ENCODE data around the gene TRPV2.
A peak's percentile ranks its signal among the peaks of the same experiment; 100 is the strongest.

Gene TRPV2

DNA sequence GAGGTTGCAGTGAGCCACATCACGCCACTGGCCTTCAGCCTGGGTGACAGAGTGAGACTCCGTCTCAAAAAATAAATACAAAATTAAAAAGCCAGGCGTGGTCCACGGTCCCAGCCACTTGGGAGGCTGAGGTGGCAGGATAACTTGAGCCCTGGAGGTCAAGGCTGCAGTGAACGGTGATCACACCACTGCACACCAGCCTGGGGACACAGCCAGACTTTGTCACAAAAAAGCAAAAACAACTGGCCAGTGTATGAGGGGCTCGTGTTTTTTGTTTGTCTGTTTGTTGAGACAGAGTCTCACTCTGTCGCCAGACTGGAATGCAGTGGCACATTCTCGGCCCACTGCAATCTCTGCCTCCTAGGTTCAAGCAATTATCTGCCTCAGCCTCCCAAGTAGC lies 35.7 kb upstream of the TRPV2 start:
- DNase-seq (ENCODE audit: low read depth, low spot score), result no peak
- TF ChIP-seq, protein P1, sequence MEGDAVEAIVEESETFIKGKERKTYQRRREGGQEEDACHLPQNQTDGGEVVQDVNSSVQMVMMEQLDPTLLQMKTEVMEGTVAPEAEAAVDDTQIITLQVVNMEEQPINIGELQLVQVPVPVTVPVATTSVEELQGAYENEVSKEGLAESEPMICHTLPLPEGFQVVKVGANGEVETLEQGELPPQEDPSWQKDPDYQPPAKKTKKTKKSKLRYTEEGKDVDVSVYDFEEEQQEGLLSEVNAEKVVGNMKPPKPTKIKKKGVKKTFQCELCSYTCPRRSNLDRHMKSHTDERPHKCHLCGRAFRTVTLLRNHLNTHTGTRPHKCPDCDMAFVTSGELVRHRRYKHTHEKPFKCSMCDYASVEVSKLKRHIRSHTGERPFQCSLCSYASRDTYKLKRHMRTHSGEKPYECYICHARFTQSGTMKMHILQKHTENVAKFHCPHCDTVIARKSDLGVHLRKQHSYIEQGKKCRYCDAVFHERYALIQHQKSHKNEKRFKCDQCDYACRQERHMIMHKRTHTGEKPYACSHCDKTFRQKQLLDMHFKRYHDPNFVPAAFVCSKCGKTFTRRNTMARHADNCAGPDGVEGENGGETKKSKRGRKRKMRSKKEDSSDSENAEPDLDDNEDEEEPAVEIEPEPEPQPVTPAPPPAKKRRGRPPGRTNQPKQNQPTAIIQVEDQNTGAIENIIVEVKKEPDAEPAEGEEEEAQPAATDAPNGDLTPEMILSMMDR (IDR thresholded peaks at IDR 0.05; ENCODE audit: insufficient read depth, low read length, missing control alignments), result no peak
- ChIA-PET CTCF (interaction anchor here (9.9 kb wide), 1 partner anchor 15 kb away, joined by 134 read pairs; no protein-coding TSS in a partner anchor), POLR2A (interaction anchor here (4.6 kb wide), 1 partner anchor 60 kb away, joined by 58 read pairs; no protein-coding TSS in a partner anchor)
- no peak overlapping the region for H3K4me3 ChIP-seq (ENCODE audit: low read depth, low read length)

DNA sequence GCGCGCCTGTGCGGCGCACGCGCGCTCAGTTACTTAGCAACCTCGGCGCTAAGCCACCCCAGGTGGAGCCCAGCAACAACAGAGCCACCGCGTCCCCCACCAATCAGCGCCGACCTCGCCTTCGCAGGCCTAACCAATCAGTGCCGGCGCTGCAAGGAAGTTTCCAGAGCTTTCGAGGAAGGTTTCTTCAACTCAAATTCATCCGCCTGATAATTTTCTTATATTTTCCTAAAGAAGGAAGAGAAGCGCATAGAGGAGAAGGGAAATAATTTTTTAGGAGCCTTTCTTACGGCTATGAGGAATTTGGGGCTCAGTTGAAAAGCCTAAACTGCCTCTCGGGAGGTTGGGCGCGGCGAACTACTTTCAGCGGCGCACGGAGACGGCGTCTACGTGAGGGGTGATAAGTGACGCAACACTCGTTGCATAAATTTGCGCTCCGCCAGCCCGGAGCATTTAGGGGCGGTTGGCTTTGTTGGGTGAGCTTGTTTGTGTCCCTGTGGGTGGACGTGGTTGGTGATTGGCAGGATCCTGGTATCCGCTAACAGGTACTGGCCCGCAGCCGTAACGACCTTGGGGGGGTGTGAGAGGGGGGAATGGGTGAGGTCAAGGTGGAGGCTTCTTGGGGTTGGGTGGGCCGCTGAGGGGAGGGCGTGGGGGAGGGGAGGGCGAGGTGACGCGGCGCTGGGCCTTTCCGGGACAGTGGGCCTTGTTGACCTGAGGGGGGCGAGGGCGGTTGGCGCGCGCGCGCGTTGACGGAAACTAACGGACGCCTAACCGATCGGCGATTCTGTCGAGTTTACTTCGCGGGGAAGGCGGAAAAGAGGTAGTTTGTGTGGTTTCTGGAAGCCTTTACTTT lies 34.5 kb upstream of the TRPV2 start, which contains the start of gene UBB:
UBB (plus strand) TSS at position 452 of the 856 bp plus-strand sequence. CDS start 817 bp downstream, outside the sequence.
- peak within 1 kb of the TSS; percentile 86 for H3K4me3 ChIP-seq (ENCODE audit: low read depth, low read length)
- TF ChIP-seq, protein P1 (IDR thresholded peaks at IDR 0.05; ENCODE audit: insufficient read depth, low read length, missing control alignments), result peak; percentile 8
- ChIA-PET POLR2A (interaction anchor here (0.6 to 4.6 kb wide), 37 partner anchors 9 to 209 kb away, joined by 3 to 58 read pairs (median 4); partner anchors contain the start of genes CENPV, NCOR1, PIGL and TRPV2), CTCF (interaction anchor here (9.9 kb wide), 1 partner anchor 16 kb away, joined by 134 read pairs; no protein-coding TSS in a partner anchor)
- peak; percentile 95 for DNase-seq (ENCODE audit: low read depth, low spot score)

DNA sequence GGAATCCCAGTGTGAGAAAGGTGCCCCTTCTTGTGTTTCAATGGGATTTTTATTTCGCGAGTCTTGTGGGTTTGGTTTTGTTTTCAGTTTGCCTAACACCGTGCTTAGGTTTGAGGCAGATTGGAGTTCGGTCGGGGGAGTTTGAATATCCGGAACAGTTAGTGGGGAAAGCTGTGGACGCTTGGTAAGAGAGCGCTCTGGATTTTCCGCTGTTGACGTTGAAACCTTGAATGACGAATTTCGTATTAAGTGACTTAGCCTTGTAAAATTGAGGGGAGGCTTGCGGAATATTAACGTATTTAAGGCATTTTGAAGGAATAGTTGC lies 33.9 kb upstream of the TRPV2 start:
- ChIA-PET CTCF (interaction anchor here (9.9 kb wide), 1 partner anchor 17 kb away, joined by 134 read pairs; no protein-coding TSS in a partner anchor), POLR2A (interaction anchor here (0.6 to 4.6 kb wide), 23 partner anchors 8 to 382 kb away, joined by 3 to 58 read pairs (median 5); partner anchors contain the start of genes CENPV, PIGL and TRPV2)
- TF ChIP-seq, protein P1 (IDR thresholded peaks at IDR 0.05; ENCODE audit: insufficient read depth, low read length, missing control alignments), result no peak
- H3K4me3 ChIP-seq (ENCODE audit: low read depth, low read length), result peak overlapping the region; percentile 86
- no peak for DNase-seq (ENCODE audit: low read depth, low spot score)

DNA sequence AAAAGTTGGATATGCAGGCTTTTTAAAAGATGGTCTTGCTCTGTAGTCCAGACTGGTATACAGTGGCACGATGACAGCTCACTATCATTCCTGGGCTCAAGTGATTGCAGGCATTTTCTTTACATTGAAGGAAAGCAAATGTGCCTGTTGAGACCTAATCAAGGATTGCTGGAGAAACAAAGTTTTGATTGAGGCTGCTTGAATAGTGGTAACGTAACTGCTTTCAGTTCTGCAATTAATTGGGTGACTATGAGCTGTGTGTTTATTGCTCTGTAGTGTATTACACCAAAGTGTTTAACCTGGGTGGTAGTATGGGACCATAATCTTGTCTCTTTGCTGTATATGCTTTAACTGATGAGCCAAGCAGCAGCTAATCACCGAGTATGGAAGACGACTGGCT lies 32.2 kb upstream of the TRPV2 start:
- DNase-seq (ENCODE audit: low read depth, low spot score), result no peak
- ChIA-PET POLR2A (interaction anchor here (4.0 to 4.6 kb wide), 2 partner anchors 36 to 57 kb away, joined by 27 to 58 read pairs; no protein-coding TSS in a partner anchor), CTCF (interaction anchor here (1.1 to 2.3 kb wide), 7 partner anchors 9 to 138 kb away, joined by 3 to 16 read pairs (median 3); no protein-coding TSS in a partner anchor)
- H3K4me3 ChIP-seq (ENCODE audit: low read depth, low read length), result no peak overlapping the region
- TF ChIP-seq, protein P1 (IDR thresholded peaks at IDR 0.05; ENCODE audit: insufficient read depth, low read length, missing control alignments), result no peak

DNA sequence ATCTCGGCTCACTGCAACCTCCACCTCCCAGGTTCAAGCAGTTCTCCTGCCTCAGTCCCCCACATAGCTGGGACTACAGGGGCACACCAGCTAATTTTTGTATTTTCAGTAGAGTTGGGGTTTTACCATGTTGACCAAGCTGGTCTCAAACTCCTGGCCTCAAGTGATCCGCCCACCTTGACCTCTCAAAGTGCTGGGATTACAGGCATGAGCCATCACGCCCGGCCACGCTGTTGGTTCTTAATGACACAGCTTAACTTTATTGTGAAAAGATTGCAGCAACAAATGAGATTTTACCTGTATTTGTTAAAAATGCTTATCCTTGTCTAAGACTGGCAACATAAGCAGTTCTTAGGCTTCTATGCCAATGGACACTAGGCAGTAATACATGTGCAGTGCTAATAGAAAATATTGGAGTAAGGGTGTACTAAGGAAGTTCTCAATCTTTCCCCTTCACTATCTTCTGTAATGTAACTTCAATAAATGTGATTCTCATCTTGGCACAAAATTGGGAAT lies 31.5 kb upstream of the TRPV2 start:
- CTCF ChIA-PET, result interaction anchor here (1.1 to 2.3 kb wide), 6 partner anchors 10 to 137 kb away, joined by 3 to 16 read pairs (median 3); no protein-coding TSS in a partner anchor
- H3K4me3 ChIP-seq (ENCODE audit: low read depth, low read length), result no peak overlapping the region

More for the DNA sequence above, 31.5 kb upstream of the TRPV2 start:
- no peak for DNase-seq (ENCODE audit: low read depth, low spot score)
- POLR2A ChIA-PET, result interaction anchor here (4.0 to 4.6 kb wide), 2 partner anchors 35 to 56 kb away, joined by 27 to 58 read pairs; no protein-coding TSS in a partner anchor
- TF ChIP-seq, protein P1 (IDR thresholded peaks at IDR 0.05; ENCODE audit: insufficient read depth, low read length, missing control alignments), result no peak
